Measurements from ENCODE around the gene RGS7. TPM values are rescaled to one million over a fixed set of nuclear protein-coding genes. Genes with fewer than 3 reads are reported as not detected.

Gene RGS7
- total and polyA plus RNA-seq, 2 of the 8 experiments (the other 6 are each of a cell fraction or from before 2014, with no cell fraction given), result 1.6 to 3.0 TPM

- Histone ChIP-seq H2BK5ac (ENCODE audit: low read depth, low read length) (no peak overlapping the region), H4K8ac (ENCODE audit: extremely low read depth, insufficient read depth, low read length) (no peak overlapping the region), H2BK12ac (ENCODE audit: low read depth, low read length) (no peak overlapping the region), H3K27me3 (replicated peaks in 1 of 4; ENCODE audit: control insufficient read depth in 3 of 4, extremely low read depth in 1 of 4, insufficient read depth in 3 of 4, low read length in 3 of 4) (peaks cover 0 to 10% (median 6%) of the 10 kb centered on the region in 4 experiments; a peak in 3 of 7 replicates), H3K9me3 (ENCODE audit: insufficient read depth in 2 of 2, low read depth in 1 of 2, low read length in 1 of 2) (no peaks in the 10 kb centered on the region), H2BK15ac (ENCODE audit: low read length) (no peak overlapping the region), H3K9ac (replicated peaks in 1 of 4; ENCODE audit: extremely low read depth in 1 of 4, low read depth in 3 of 4, low read length in 3 of 4) (no peak overlapping the region), H3K23ac (ENCODE audit: insufficient read length) (no peak overlapping the region), H3K36me3 (ENCODE audit: control insufficient read depth in 2 of 4, insufficient read depth in 4 of 4, low read length in 3 of 4) (no peaks in the 10 kb centered on the region), H3K79me1 (ENCODE audit: low read depth, low read length) (no peaks in the 10 kb centered on the region), H3K79me2 (ENCODE audit: control insufficient read depth in 1 of 2, insufficient read depth in 2 of 2, low read length in 2 of 2) (no peaks in the 10 kb centered on the region), H4K5ac (ENCODE audit: insufficient read length, low read depth, low read length) (no peak overlapping the region), H3K14ac (ENCODE audit: insufficient read length) (no peak overlapping the region), H2AFZ (ENCODE audit: low read length) (no peak overlapping the region), H3K4ac (replicated peaks; ENCODE audit: insufficient read length, low read depth, low read length) (no peak overlapping the region), H3K56ac (replicated peaks; ENCODE audit: insufficient read length, low read depth, low read length) (no peak overlapping the region), H2BK20ac (ENCODE audit: low read length) (no peak overlapping the region), H4K20me1 (replicated peaks in 1 of 2; ENCODE audit: control insufficient read depth in 1 of 2, insufficient read depth in 2 of 2, low read length in 2 of 2) (no peaks in the 10 kb centered on the region), H3K4me2 (ENCODE audit: insufficient read depth in 1 of 2, low read depth in 2 of 2, low read length in 2 of 2) (no peak overlapping the region), H3K4me1 (replicated peaks in 1 of 4; ENCODE audit: control insufficient read depth in 3 of 4, insufficient read depth in 4 of 4, low read length in 3 of 4) (no peaks in the 10 kb centered on the region; a peak in 1 of 7 replicates), H2BK120ac (replicated peaks; ENCODE audit: low read depth, low read length) (no peak overlapping the region), H2AK5ac (ENCODE audit: low read depth, low read length) (no peak overlapping the region), H3K18ac (ENCODE audit: extremely low read depth, low read length) (no peak overlapping the region), H3K27ac (ENCODE audit: low read depth, low read length) (no peak overlapping the region), H3K23me2 (ENCODE audit: low read depth, low read length) (peaks cover 9% of the 10 kb centered on the region), H3K4me3 (ENCODE audit: extremely low read depth in 1 of 4, insufficient read depth in 2 of 4, low read depth in 3 of 4, low read length in 4 of 4) (no peak overlapping the region), H4K91ac (replicated peaks; ENCODE audit: insufficient read length, low read length) (no peak overlapping the region)
- FAIRE-seq, result no peak
- POLR2A ChIA-PET (ENCODE audit: partially characterized antibody), result no interaction called here
- WGBS, 2 experiments (ENCODE audit: extremely low coverage in 1 of 2, insufficient coverage in 1 of 2, insufficient read length in 1 of 2, insufficient replicate concordance in 2 of 2, low coverage in 1 of 2, low lambda C conversion rate in 2 of 2, missing lambda C conversion rate in 1 of 2), result 94% methylated on average over 2 of the region's 2 CpGs; no CpG with 5 or more reads in 1 of the 2 experiments
- no peak for DNase-seq (ENCODE audit: low read depth in 1 of 2, low spot score in 2 of 2)
- CTCF ChIA-PET (ENCODE audit: partially characterized antibody), result no interaction called here
- TF ChIP-seq NANOG (IDR thresholded peaks at IDR 0.05; ENCODE audit: insufficient read depth, low read depth, low read length, poor library complexity, severe bottlenecking), result no peak
- no peak for TF ChIP-seq CTCF (IDR thresholded peaks at IDR 0.05; ENCODE audit: control extremely low read depth in 1 of 3, insufficient read depth in 1 of 3, low read depth in 1 of 3, low read length in 3 of 3)
- TF ChIP-seq KDM5A (IDR thresholded peaks at IDR 0.05; ENCODE audit: low read length), result no peak
- no peak for TF ChIP-seq TCF12 (IDR thresholded peaks at IDR 0.05; ENCODE audit: low read depth, low read length)
- TF ChIP-seq PHF8 (conservative IDR thresholded peaks at IDR 0.05; ENCODE audit: low read depth, low read length), result no peak
- no peak for TF ChIP-seq USF2 (IDR thresholded peaks at IDR 0.05; ENCODE audit: low read length)
- TF ChIP-seq BACH1 (IDR thresholded peaks at IDR 0.05; ENCODE audit: low read length), result no peak
- TF ChIP-seq JUND (IDR thresholded peaks at IDR 0.05; ENCODE audit: low read length), result no peak
- TF ChIP-seq MAFK (IDR thresholded peaks at IDR 0.05; ENCODE audit: low read depth, low read length), result no peak
- TF ChIP-seq ATF3 (IDR thresholded peaks at IDR 0.05; ENCODE audit: insufficient read depth, low read depth, low read length), result no peak
Measured at GRCh38 chr1:241352401-241352800, 4.6 kb downstream of the RGS7 start.
